ENCODE data around the gene P2RX1. TPM values are rescaled to one million over a fixed set of nuclear protein-coding genes. Genes with fewer than 3 reads are reported as not detected.
A peak's percentile ranks its signal among the peaks of the same experiment; 100 is the strongest.

P2RX1 gene
- total and polyA plus RNA-seq, 2 experiments from 2014 or later = 3.2 to 3.6 TPM

DNA sequence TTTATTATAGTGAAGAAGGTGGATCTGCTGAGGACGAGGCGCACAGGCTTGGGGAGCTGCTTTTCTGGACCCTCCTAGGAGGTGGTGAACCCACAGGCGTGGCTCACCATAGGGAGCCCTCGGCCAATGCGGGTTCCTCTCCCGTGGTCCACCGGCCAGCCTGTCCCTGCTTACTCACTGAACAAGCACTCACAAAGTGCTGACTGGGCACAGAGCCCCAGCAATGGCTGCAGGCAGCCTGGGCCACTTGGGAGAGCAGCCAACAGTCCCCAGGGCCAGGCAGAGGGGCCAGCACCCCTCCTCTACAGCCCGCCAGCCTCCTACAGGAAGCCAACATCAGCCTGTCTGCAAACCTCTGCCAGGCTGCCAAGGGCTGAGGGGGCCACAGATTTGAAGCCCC lies 51.1 kb downstream of the P2RX1 start:
- Histone ChIP-seq H3K4me1 (ENCODE audit: low read depth) (no peaks in the 10 kb centered on the region), H3K4me3 (no peak overlapping the region), H3K27me3 (no peaks in the 10 kb centered on the region), H3K9me3 (ENCODE audit: low read depth) (no peaks in the 10 kb centered on the region), H3K27ac (no peak overlapping the region), H3K36me3 (no peaks in the 10 kb centered on the region)
- TF ChIP-seq, protein P1, sequence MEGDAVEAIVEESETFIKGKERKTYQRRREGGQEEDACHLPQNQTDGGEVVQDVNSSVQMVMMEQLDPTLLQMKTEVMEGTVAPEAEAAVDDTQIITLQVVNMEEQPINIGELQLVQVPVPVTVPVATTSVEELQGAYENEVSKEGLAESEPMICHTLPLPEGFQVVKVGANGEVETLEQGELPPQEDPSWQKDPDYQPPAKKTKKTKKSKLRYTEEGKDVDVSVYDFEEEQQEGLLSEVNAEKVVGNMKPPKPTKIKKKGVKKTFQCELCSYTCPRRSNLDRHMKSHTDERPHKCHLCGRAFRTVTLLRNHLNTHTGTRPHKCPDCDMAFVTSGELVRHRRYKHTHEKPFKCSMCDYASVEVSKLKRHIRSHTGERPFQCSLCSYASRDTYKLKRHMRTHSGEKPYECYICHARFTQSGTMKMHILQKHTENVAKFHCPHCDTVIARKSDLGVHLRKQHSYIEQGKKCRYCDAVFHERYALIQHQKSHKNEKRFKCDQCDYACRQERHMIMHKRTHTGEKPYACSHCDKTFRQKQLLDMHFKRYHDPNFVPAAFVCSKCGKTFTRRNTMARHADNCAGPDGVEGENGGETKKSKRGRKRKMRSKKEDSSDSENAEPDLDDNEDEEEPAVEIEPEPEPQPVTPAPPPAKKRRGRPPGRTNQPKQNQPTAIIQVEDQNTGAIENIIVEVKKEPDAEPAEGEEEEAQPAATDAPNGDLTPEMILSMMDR (IDR thresholded peaks at IDR 0.05; ENCODE audit: low read depth, low read length) = no peak
- peak in 1 of 2 donors; percentile 52 for DNase-seq (ENCODE audit: low read depth in 1 of 2, low spot score in 1 of 2)

DNA sequence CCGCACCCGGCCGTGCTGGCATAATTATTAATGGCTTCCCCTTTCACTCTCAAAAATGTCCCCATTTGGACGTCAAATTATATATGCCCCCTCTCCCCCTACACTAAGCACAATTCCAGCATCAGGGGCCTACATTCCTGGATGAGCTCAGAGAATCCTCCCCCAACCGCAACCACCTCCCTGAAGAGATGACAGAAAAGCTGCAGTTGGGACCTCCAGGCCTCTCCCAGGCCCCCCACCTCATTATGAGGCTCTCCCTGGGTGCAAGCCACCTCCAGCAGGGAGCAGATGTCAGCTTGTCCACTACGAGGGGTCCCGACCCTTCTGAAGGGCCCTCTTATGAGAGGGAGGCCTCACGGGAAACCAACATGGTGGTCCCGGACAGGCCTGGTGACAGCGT lies 51.7 kb downstream of the P2RX1 start:
- Histone ChIP-seq H3K4me3 (no peak overlapping the region), H3K27ac (no peak overlapping the region), H3K36me3 (no peaks in the 10 kb centered on the region), H3K27me3 (no peaks in the 10 kb centered on the region), H3K4me1 (ENCODE audit: low read depth) (no peaks in the 10 kb centered on the region), H3K9me3 (ENCODE audit: low read depth) (no peaks in the 10 kb centered on the region)
- TF ChIP-seq, protein P1 (IDR thresholded peaks at IDR 0.05; ENCODE audit: low read depth, low read length) = no peak
- no peak for DNase-seq (ENCODE audit: low read depth in 1 of 2, low spot score in 1 of 2)

DNA sequence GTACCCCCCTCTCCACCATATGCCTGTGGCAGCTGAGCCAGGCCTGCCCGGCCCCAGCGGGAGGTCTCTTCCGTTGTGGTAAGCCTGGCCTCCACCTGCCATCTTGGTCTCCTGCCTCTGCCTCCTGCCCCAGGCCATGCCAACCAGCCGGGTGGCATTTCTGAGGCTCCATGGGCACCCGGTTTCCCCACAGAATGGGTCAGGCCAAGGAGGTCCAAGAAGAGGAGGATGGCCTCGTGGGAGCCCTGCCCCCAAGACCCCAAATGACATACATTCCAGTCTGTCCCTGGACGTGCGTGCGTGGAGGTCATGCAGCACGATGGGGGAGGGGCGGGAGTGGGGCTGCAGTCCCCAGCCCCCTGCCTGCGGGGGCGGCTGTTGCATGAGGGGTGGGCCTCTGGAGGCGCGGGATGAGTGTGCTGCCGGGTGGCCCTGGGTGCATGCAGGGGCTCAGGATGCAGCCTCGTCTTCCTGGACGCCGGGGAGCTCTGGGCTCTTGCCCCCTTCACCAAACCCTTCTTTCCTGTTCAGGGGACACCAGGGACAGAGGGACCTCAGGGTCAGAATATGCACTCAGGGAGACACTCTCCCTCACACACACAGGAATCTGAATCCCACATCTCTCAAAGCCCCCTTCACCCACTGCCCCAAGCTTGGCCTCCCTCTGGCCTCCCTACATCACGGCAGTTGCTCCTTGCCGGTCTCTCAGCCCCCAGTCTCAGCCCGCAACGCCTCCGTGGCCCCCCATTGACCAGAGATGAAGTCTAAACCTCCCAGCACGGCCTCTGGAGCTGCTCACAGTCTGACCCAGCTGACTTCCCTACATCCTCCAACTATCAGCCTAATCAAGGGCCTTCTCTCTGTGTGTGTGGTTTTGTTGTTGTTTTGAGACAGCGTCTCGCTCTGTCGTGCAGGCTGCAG lies 54.2 kb downstream of the P2RX1 start:
- H3K9me3 ChIP-seq (ENCODE audit: low read depth) = no peaks in the 10 kb centered on the region
- H3K27ac ChIP-seq = no peak overlapping the region
- TF ChIP-seq, protein P1 (IDR thresholded peaks at IDR 0.05; ENCODE audit: low read depth, low read length) = no peak
- no peak for DNase-seq (ENCODE audit: low read depth in 1 of 2, low spot score in 1 of 2)
- H3K4me3 ChIP-seq = no peak overlapping the region
- H3K27me3 ChIP-seq = no peaks in the 10 kb centered on the region
- no peaks in the 10 kb centered on the region for H3K36me3 ChIP-seq
- no peaks in the 10 kb centered on the region for H3K4me1 ChIP-seq (ENCODE audit: low read depth)

DNA sequence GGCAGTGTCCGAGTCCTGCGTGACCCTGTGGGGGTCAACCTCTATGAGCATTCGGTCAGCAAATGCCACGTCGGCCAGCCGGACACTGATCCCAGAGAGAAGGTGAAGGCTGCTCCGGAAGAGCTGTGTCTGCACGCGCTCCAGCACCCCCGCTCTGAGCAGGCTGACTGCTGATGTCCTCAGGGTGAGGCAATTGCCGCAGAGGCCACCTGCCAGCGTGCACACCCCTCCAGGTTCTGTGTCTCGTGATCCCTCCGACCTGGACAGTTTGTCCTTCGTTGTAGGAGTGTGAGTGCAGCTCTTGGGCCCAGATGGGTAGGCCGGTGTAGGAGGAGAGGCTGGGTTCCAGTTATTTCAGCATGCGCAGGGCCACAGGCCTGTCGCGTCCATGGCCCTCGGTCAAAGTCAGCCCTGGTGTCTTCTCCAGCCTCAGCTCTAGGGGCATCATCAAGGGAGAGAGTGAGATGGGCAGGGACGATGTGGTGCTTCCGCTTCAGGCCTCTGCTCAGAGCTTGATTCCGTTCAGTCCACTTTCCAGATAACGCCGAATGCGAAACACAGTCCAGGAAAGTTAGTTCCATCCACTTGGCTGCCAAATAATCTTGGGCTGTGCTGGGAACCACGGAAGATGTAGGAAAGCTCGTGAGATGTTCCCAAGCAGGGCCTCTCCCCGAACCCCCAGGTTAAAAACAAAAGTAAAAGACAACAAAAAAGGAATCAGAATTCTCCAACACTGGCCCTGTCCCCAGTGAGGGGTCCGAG lies 55.1 kb downstream of the P2RX1 start:
- TF ChIP-seq, protein P1 (IDR thresholded peaks at IDR 0.05; ENCODE audit: low read depth, low read length) = no peak
- H3K9me3 ChIP-seq (ENCODE audit: low read depth) = no peaks in the 10 kb centered on the region
- no peak for DNase-seq (ENCODE audit: low read depth in 1 of 2, low spot score in 1 of 2)
- H3K27ac ChIP-seq = no peak overlapping the region
- H3K4me1 ChIP-seq (ENCODE audit: low read depth) = no peaks in the 10 kb centered on the region
- no peaks in the 10 kb centered on the region for H3K36me3 ChIP-seq
- H3K4me3 ChIP-seq = no peak overlapping the region
- no peaks in the 10 kb centered on the region for H3K27me3 ChIP-seq

DNA sequence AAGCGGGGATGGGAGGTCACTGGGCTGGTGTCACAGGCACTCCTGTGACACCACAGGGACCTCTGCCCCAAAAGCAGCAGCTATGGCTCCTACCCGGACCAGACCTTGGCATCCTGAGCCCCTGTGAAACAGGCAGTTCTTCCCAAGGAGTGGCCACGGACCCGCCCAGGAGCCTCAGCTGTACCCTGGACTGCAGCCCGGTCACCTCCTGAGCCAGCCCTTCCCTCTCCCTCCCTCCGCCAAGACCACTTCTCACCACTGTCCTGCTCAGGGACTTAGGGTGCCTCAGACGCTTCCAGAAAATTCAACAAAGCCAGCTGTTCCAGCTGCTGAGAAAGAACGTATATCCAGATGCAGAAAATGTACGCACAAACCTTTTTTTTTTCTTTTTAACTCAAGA lies 56.3 kb downstream of the P2RX1 start:
- no peaks in the 10 kb centered on the region for H3K36me3 ChIP-seq
- no peak overlapping the region for H3K4me3 ChIP-seq
- TF ChIP-seq, protein P1 (IDR thresholded peaks at IDR 0.05; ENCODE audit: low read depth, low read length) = no peak
- DNase-seq (ENCODE audit: low read depth in 1 of 2, low spot score in 1 of 2) = no peak
- H3K27me3 ChIP-seq = no peaks in the 10 kb centered on the region
- H3K9me3 ChIP-seq (ENCODE audit: low read depth) = no peaks in the 10 kb centered on the region
- H3K27ac ChIP-seq = no peak overlapping the region
- no peaks in the 10 kb centered on the region for H3K4me1 ChIP-seq (ENCODE audit: low read depth)
